Stimulated activated CD4-positive, alpha-beta T cell treated with anti-CD3 and anti-CD28 coated beads, Interleukin-1b, Interleukin-23, amount 100 ng/mL, for 1 hour (primary cell): ENCODE data around the gene ORAI1.
"Not testable (repeated sequence)": the region's sequence is repeated elsewhere in the genome, so short reads cannot be mapped to it uniquely, and the experiment has no call there.

Experiments
- DNase-seq, 2 donors: peaks; one replicate each; pipeline ENCODE4 v3.0.0-alpha.2; 2020; ENCODE audit warnings: low read depth in 2 of 2

Gene ORAI1

GRCh38 chr12:121603581-121603980 is 22.7 kb upstream of the ORAI1 start:
- DNase-seq: no peak

- DNase-seq: no peak
Observed at GRCh38 chr12:121608301-121608700, 18.0 kb upstream of the ORAI1 start.

DNA sequence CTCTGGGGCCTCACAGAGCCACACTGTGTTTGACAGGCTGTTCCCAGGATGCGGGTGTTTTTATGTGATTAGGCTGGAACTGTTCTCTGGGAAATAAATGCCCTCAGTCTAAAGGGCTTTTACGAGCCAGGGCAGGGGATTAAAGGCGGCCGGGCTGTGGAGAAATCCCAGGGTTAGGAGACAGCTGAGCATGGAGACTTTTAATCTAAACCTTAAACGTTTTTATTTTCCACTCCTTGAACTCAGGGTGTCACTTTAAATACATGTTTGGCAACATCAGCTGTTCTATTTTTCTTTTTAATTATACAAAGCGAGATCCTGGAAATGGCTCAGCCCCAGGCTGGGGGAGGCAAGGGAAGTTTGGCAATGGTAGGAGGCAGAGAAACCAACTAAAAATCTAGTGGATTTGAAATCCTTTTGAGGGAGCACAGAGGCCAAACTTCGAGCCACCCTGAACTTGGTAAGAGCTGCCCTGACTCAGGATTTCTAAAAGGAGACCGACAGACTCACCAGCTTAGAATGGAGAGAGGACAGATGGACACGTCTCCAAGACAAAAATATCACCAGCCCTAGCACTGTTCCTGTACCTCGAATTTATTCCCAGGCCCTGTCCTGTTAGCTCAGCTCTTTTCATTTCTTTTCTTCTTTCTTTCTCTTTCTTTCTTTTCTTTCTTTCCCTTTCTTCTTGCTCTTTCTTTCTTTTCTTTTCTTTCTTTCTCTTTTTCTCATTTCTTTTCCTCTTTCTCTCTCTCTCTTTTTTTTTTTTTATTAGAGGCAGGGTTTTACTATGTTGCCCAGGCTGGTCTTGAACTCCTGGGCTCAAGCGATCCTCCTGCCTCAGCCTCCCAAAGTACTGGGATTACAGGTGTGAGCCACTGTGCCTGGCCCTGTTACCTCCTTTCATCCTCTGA is 15.8 kb upstream of the ORAI1 start:
- no peak for DNase-seq

- no peak for DNase-seq
Observed at GRCh38 chr12:121611306-121611705, 15.0 kb upstream of the ORAI1 start.

GRCh38 chr12:121613462-121613861 is 12.9 kb upstream of the ORAI1 start:
- no peak for DNase-seq

GRCh38 chr12:121614872-121615467 is 11.4 kb upstream of the ORAI1 start:
- no peak for DNase-seq

DNA sequence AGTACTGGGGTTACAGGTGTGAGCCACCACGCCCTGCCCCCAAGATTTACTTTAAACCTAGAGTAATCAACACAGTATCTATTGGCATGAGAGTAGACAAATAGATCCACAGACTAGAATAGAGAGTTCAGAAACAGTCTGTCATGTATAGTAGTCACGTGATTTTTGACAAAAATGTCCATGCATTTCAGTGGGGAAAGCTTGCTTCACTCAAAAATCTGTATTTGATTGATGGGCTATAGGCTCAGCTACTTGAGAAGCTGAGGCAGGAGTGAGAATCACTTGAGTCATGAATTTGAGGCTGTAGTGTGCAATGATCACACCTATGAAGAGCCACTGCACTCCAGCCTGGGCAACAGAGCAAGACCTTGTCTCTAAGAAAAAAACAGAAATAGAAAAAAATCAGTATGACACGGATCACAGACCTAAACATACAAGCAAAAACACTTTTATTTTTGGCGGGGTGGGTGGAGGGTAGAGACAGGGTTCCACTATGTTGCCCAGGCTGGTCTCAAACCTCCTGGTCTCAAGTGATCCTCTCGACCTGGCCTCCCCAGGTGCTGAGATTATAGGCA is 7.6 kb upstream of the ORAI1 start:
- no peak for DNase-seq

GRCh38 chr12:121620333-121620891 is 5.9 kb upstream of the ORAI1 start:
- DNase-seq: no peak

GRCh38 chr12:121626853-121627640 is 717 bp downstream of the ORAI1 start:
- DNase-seq: peak; percentile 75 to 79

GRCh38 chr12:121628037-121628436 is 1.7 kb downstream of the ORAI1 start:
- no peak for DNase-seq

DNA sequence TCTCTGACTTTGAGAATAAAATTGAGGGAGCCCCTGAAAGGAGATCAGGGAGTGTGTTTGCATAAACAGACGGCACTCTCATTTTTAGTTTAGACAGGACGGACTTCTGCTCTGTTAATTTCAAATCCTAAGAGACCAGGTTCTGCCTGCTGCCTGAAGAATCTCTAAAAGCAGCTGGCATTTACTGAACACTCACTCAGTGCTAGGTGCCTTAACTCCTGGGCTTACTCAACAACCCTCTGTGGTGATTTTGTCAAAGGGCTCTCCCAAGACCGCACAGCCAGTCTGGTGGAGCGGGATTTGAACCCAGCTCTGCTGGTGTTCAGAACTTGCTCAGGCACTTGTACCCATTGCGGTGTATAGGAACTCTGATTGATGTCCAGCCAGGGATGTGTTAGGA is 2.2 kb downstream of the ORAI1 start:
- no peak for DNase-seq

GRCh38 chr12:121630791-121631355 is 4.5 kb downstream of the ORAI1 start:
- no peak for DNase-seq

DNA sequence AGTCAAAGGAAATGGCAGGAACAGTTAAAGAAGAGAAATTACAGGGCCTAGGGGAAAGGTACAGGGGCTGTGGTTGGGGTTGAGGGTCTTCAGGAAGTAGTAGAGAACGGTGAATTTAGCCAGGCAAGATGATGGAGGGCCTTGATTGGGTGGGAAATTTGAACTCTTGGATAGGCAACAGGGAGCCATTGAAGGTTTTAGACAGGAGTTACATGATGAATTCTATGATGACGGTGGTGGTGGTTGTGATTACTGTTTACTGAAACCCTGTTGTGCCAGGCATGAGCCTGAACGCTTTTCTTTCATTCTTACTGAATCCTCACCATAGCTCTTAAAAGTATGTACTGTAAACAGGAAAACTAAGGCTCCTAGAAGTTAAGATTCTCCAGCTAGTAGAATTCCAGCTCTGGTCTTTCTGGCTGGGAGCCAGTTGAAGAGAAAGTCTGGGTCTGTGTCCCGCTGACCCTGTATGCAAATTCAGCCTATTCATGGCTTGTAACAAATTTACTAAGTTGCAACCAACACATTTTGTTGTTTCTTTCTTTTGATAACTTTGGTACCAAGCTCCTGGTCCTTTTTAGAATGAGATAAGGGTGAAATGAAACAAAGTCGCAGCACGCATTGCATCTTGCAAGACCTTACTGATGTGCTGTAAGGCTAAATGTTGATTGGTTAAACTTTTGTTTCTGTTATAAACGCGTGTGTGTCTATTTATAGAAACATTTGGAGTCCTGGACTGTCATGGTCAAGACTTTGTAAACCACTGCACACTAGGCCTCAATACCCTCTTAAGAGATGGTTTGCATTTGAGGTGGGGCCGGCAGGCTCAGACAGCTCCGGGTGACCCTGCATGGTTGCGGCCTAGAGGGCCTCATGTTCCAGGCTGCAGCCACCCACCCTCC is 6.0 kb downstream of the ORAI1 start:
- no peak for DNase-seq

- DNase-seq: not testable (repeated sequence)
Observed at GRCh38 chr12:121633833-121634196, 7.5 kb downstream of the ORAI1 start.

DNA sequence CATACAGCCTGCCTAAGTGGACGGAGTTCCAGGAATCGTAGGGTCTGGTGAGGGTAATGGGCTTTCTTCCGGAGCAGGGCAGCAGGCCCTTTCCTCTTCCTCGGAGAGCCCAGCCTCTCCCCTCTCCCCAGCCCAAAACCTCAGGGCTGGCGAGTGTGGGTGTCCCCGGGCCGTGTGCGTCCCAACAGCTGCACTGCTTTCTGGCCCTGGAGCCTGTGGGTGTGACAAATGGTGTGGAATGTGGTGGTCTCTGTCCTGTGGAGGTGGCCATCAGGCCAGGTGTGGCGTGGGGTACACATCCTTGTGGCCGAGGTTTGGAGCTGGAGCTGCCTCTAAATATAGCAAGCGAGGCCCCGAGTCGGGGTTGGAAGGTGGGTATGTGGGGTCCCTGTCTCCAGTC is 8.5 kb downstream of the ORAI1 start:
- DNase-seq: no peak

DNA sequence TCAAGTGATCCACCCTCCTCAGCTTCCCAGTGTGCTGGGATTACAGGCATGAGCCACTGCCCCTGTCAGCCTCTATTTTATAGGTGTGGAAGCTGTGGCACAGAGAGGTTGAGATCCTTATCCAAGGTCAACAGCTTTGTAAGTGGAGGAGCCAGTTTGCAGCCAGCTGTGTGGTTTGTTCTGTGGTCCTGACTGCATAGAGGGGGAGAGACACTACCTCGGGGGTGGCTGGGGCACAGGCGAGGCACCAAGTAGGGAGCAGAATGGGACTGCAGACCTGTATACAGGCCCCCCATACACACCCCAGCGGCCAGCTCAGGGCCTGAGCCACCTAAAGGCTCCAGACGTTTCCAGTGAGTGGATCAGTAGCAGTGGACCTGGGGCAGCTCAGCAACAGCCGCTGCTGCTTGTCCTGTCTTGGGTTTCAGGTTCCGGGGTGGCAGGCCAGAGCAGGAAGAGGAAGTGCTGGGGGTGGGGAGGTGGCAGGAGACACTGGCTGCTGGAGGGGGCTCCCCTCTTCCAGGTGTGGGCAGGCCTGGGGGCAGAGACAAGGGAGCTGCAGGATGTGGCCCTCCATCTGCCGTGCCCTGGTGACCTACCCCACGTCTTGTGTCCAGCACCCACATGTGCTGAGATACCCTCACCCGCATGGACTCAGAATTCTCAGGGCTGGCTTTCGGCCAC is 11.0 kb downstream of the ORAI1 start:
- no peak for DNase-seq

- DNase-seq: no peak
Observed at GRCh38 chr12:121638298-121639202, 12.2 kb downstream of the ORAI1 start.

DNA sequence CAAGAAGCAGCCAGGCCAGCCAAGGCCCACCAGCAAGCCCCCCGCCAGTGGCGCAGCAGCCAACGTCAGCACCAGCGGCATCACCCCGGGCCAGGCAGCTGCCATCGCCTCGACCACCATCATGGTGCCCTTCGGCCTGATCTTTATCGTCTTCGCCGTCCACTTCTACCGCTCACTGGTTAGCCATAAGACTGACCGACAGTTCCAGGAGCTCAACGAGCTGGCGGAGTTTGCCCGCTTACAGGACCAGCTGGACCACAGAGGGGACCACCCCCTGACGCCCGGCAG is 15.0 kb downstream of the ORAI1 start:
- no peak for DNase-seq

DNA sequence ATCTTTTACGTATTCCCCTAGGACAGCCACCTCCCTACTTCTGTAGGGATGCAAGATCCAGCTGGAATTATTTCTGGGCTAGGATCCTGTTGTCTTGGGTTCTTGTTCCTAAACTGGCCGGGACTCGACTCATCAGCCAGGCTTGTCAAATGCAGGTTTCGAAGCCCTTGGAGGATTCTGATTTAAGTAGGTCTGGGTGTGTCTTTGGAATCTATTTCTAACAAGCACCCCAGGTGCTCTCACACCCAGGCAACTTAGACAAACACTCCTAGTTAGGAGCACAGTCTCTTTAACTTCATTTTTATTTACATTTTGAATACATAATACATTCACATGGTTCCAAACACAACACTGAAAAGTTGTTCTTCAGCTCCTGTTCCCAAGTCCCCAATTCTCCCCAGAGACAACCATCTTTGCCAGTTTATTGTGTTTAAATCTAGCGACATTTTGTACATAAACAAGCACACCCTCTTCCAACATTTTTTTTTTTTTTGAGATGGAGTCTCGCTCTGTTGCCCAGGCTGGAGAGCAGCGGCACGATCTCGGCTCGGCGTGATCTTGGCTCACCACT is 22.2 kb downstream of the ORAI1 start:
- no peak for DNase-seq
